Pancreas (tissue), 10 donors: ENCODE measurements around the gene ORAI3. TPM values are rescaled to one million over a fixed set of nuclear protein-coding genes. Genes with fewer than 3 reads are reported as not detected.
"Not testable (repeated sequence)": the region's sequence is repeated elsewhere in the genome, so short reads cannot be mapped to it uniquely, and the experiment has no call there.

ENCODE experiments used
- ATAC-seq, 4 donors: fragments of 200-7000 bp; cut with Tn5 transposase; one replicate each; pipeline versions ENCODE4 v1.8.0 to v1.9.1; 2020; ENCODE audit warnings: mild to moderate bottlenecking in 4 of 4, moderate library complexity in 4 of 4
- DNase-seq, 6 donors: peaks; one replicate each; pipeline ENCODE4 v3.0.0-alpha.2; 2020
- FAIRE-seq: peaks from 2 replicates; lab custom pipeline; 2012; peaks lifted over from hg19 to GRCh38; lab: Jason Lieb, UNC
- H3K27ac ChIP-seq, 4 donors: fragments of 200-600 bp; sonication (generic); 1 replicate in 3 of 4; 2 replicates in 1 of 4; pipeline versions ENCODE4 v1.5.0 to v1.8.0; 2020
- H3K27me3 ChIP-seq, 4 donors: fragments of 200-600 bp; one replicate each; pipeline ENCODE4 v1.8.0; 2021
- H3K36me3 ChIP-seq, 3 donors: fragments of 200-600 bp; sonication (generic) in 1 of 3; one replicate each; pipeline versions ENCODE4 v1.5.0 to v1.8.0; 2020 to 2021
- H3K4me1 ChIP-seq, 3 donors: fragments of 200-600 bp; one replicate each; pipeline ENCODE4 v1.8.0; 2021
- H3K4me3 ChIP-seq, 4 donors: fragments of 200-600 bp; sonication (generic) in 2 of 4; one replicate each; pipeline versions ENCODE4 v1.5.0 to v1.8.0; 2020 to 2021
- H3K9me3 ChIP-seq, 4 donors: fragments of 200-600 bp; one replicate each; pipeline ENCODE4 v1.8.0; 2021
- CTCF ChIP-seq, 4 donors: fragments of 200-600 bp; sonication (generic) in 3 of 4; IDR thresholded peaks; one replicate each; pipeline versions ENCODE4 v1.5.0 to v1.8.0; 2021; ENCODE audit warnings: antibody characterized with exemption in 4 of 4
- WGBS, 2 donors: extraction: QIAGEN DNeasy Blood & Tissue Kit; methylation state at CpG; one replicate each; pipeline ENCODE4 v1.1.7; 2013; 5-methylcytosine and 5-hydroxymethylcytosine counted together
- intact Hi-C, 3 donors: fragments of 100-400 bp; cut with DNase I; formaldehyde crosslinking; loops; one replicate each; pipeline versions ENCODE4 v1.11.1 to v1.14.2; 2022
- polyA plus RNA-seq, 2 donors: library from polyadenylated mRNA; stranded (reverse); fragments of 200-250 nt; gene quantifications; one replicate each; pipeline ENCODE4 v1.2.3, GENCODE V29; 2013
- total RNA-seq, 6 donors: library from RNA; stranded (reverse); fragmentation: NEBNext Ultra II Directional in 4 of 6; extraction: Animal tissue kit (Norgen Biotek cat#: 25700) in 4 of 6; gene quantifications; one replicate each; pipeline versions ENCODE4 v1.2.1 to v1.2.4, GENCODE V29; 2021 to 2023
- donor health status: healthy with polysubstance abuse.
- donor health status: DM: no; HTN: no; CAD: no; lungs with moderate emphysema.
- donor health status: DM: no; HTN: no; CAD: no.
- donor health status: control.
- donor health status: control.
- donor health status: Bipolar disorder and iron deficiency.
- donor health status: DM: yes; HTN: yes; CAD: no.
- donor health status: DM: no; HTN: no; CAD: no.
- donor health status: DM: no; HTN: no; CAD: no.
- donor health status: DM: yes; HTN: yes; CAD: no.

ORAI3 gene
- total and polyA plus RNA-seq, 8 donors = 8.6 to 12.5 (median 10.4) TPM

GRCh38 chr16:30929167-30929566 is 19.7 kb upstream of the ORAI3 start:
- FAIRE-seq (no peak), ATAC-seq (no peak), DNase-seq (no peak)
- H3K4me1 ChIP-seq = no peaks in the 10 kb centered on the region
- H3K27ac ChIP-seq = no peak overlapping the region
- TF ChIP-seq CTCF (IDR thresholded peaks at IDR 0.05) = no peak
- H3K4me3 ChIP-seq = no peak overlapping the region
- WGBS, 2 donors = 79 to 87% methylated on average over 7 of the region's 7 CpGs
- intact Hi-C loops = no loop called here
- H3K36me3 ChIP-seq = no peaks in the 10 kb centered on the region
- no peaks in the 10 kb centered on the region for H3K27me3 ChIP-seq
- H3K9me3 ChIP-seq = no peaks in the 10 kb centered on the region

- no peaks in the 10 kb centered on the region for H3K4me1 ChIP-seq
- H3K36me3 ChIP-seq = no peaks in the 10 kb centered on the region
- ATAC-seq (no peak), FAIRE-seq (no peak), DNase-seq (peak in 3 of 6 donors; percentile 18 to 80 (median 46))
- intact Hi-C loops = no loop called here
- H3K4me3 ChIP-seq = no peak overlapping the region
- no peak for TF ChIP-seq CTCF (IDR thresholded peaks at IDR 0.05)
- WGBS, 2 donors = 92 to 93% methylated on average over 35 of the region's 35 CpGs
- no peak overlapping the region for H3K27ac ChIP-seq
- H3K27me3 ChIP-seq = no peaks in the 10 kb centered on the region
- no peaks in the 10 kb centered on the region for H3K9me3 ChIP-seq
Measured at GRCh38 chr16:30930160-30930571, 18.7 kb upstream of the ORAI3 start.

GRCh38 chr16:30931068-30931650 is 17.7 kb upstream of the ORAI3 start:
- Histone ChIP-seq H3K9me3 (no peaks in the 10 kb centered on the region), H3K27ac (no peak overlapping the region), H3K4me1 (no peaks in the 10 kb centered on the region), H3K27me3 (no peaks in the 10 kb centered on the region), H3K36me3 (no peaks in the 10 kb centered on the region), H3K4me3 (no peak overlapping the region)
- no peak for ATAC-seq
- TF ChIP-seq CTCF (IDR thresholded peaks at IDR 0.05) = no peak
- no peak for FAIRE-seq
- WGBS, 2 donors = 64 to 68% methylated on average over 12 of the region's 12 CpGs
- intact Hi-C loops = no loop called here
- no peak for DNase-seq

- peak in 2 of 4 donors; percentile 20 to 21 for TF ChIP-seq CTCF (IDR thresholded peaks at IDR 0.05)
- ATAC-seq = peak in 3 of 4 donors; percentile 67 to 78 (median 68)
- WGBS, 2 donors = 54 to 58% methylated on average over 12 of the region's 12 CpGs
- H3K36me3 ChIP-seq = no peaks in the 10 kb centered on the region
- H3K9me3 ChIP-seq = no peaks in the 10 kb centered on the region
- DNase-seq = peak in 1 of 6 donors; percentile 42
- H3K27ac ChIP-seq = no peak overlapping the region
- H3K4me3 ChIP-seq = no peak overlapping the region
- H3K27me3 ChIP-seq = no peaks in the 10 kb centered on the region
- H3K4me1 ChIP-seq = no peaks in the 10 kb centered on the region
- intact Hi-C loops = no loop called here
- no peak for FAIRE-seq
Measured at GRCh38 chr16:30934827-30935557, 13.9 kb upstream of the ORAI3 start.

GRCh38 chr16:30937692-30938091 is 11.2 kb upstream of the ORAI3 start:
- Histone ChIP-seq H3K36me3 (no peaks in the 10 kb centered on the region), H3K9me3 (no peaks in the 10 kb centered on the region), H3K27ac (no peak overlapping the region), H3K27me3 (no peaks in the 10 kb centered on the region), H3K4me3 (no peak overlapping the region), H3K4me1 (peaks cover 0 to 8% (median 4%) of the 10 kb centered on the region in 3 donors)
- FAIRE-seq (no peak), DNase-seq (no peak), ATAC-seq (no peak)
- WGBS, 2 donors = 54 to 57% methylated on average over 5 of the region's 5 CpGs
- intact Hi-C loops = no loop called here
- no peak for TF ChIP-seq CTCF (IDR thresholded peaks at IDR 0.05)

- WGBS, 2 donors = 91 to 92% methylated on average over 8 of the region's 8 CpGs
- DNase-seq, H3K9me3 ChIP-seq, FAIRE-seq, H3K36me3 ChIP-seq, H3K4me3 ChIP-seq, H3K27ac ChIP-seq, H3K4me1 ChIP-seq, ATAC-seq, intact Hi-C loops, H3K27me3 ChIP-seq: not testable (repeated sequence)
Measured at GRCh38 chr16:30939571-30939970, 9.3 kb upstream of the ORAI3 start.
